Neural cell (in vitro differentiated cells): ENCODE results near the gene GRIP1. TPM values are rescaled to one million over a fixed set of nuclear protein-coding genes. Genes with fewer than 3 reads are reported as not detected.

ENCODE experiments used
- H2AFZ ChIP-seq: fragments of 200-600, 300-800 bp; sonication (generic), shearing (Covaris generic); 2 replicates; pipeline ENCODE4 v1.6.0; 2014; ENCODE audit warnings: low read depth, mild to moderate bottlenecking, antibody characterized with exemption, low read length, moderate library complexity
- H3F3A ChIP-seq: fragments of 200-600 bp; shearing (Covaris generic); 2 replicates; pipeline ENCODE4 v1.6.1; 2016; ENCODE audit warnings: mild to moderate bottlenecking, moderate library complexity, mixed read lengths, antibody characterized with exemption, low read length; ENCODE audit not compliant: insufficient read depth, poor library complexity, severe bottlenecking
- H3K27ac ChIP-seq: fragments of 200-600, 300-800 bp; sonication (generic), shearing (Covaris generic); 2 replicates; pipeline ENCODE4 v1.5.1; 2014; ENCODE audit warnings: mild to moderate bottlenecking, low read length, moderate library complexity
- H3K27me3 ChIP-seq: fragments of 300-800, 200-600 bp; sonication (generic), shearing (Covaris generic); 2 replicates; pipeline ENCODE4 v1.6.0; 2014; ENCODE audit warnings: mild to moderate bottlenecking, low read depth, low read length, moderate library complexity; ENCODE audit not compliant: insufficient read depth
- H3K36me3 ChIP-seq: fragments of 300-800, 200-600 bp; sonication (generic), shearing (Covaris generic); 2 replicates; pipeline ENCODE4 v1.5.1; 2014; ENCODE audit warnings: mild to moderate bottlenecking, antibody characterized with exemption, low read length, moderate library complexity; ENCODE audit not compliant: insufficient read depth
- H3K4me2 ChIP-seq: fragments of 300-800, 200-600 bp; sonication (generic), shearing (Covaris generic); 2 replicates; pipeline ENCODE4 v1.6.0; 2014; ENCODE audit warnings: mild to moderate bottlenecking, low read length
- H3K4me3 ChIP-seq: fragments of 300-800, 200-600 bp; sonication (generic), shearing (Covaris generic); 2 replicates; pipeline ENCODE4 v1.5.1; 2014; ENCODE audit warnings: mild to moderate bottlenecking, low read length, moderate library complexity
- H3K79me2 ChIP-seq: fragments of 200-600 bp; shearing (Covaris generic); replicated peaks from 2 replicates; pipeline ENCODE4 v1.6.0; 2014; ENCODE audit warnings: mild to moderate bottlenecking, low read length, moderate library complexity; ENCODE audit not compliant: insufficient read depth
- H3K9ac ChIP-seq: fragments of 300-800, 200-600 bp; sonication (generic), shearing (Covaris generic); 2 replicates; pipeline ENCODE4 v1.6.1; 2016; ENCODE audit warnings: mild to moderate bottlenecking, low read length, mixed read lengths
- H3K9me2 ChIP-seq: fragments of 200-600 bp; shearing (Covaris generic); 2 replicates; pipeline ENCODE4 v1.6.1; 2016; ENCODE audit warnings: mild to moderate bottlenecking, low read length, mixed read lengths; ENCODE audit not compliant: insufficient read depth
- H3K9me3 ChIP-seq: fragments of 200-600, 300-800 bp; sonication (generic), shearing (Covaris generic); 2 replicates; pipeline ENCODE4 v1.6.1; 2016; ENCODE audit warnings: mild to moderate bottlenecking, mixed run types, low read length, moderate library complexity, mixed read lengths
- H4K20me1 ChIP-seq: fragments of 200-600 bp; shearing (Covaris generic); 2 replicates; pipeline ENCODE4 v1.6.1; 2016; ENCODE audit warnings: mild to moderate bottlenecking, mixed run types; ENCODE audit not compliant: insufficient read depth
- EP300 ChIP-seq: fragments of 450-650 bp; conservative IDR thresholded peaks from 2 replicates; pipeline ENCODE4 v1.6.1; 2014; ENCODE audit warnings: antibody characterized with exemption, mild to moderate bottlenecking, moderate library complexity; ENCODE audit not compliant: poor library complexity, severe bottlenecking
- EZH2 ChIP-seq: fragments of 200-600, 300-800 bp; shearing (Covaris generic), sonication (generic); IDR thresholded peaks from 2 replicates; pipeline ENCODE4 v1.6.1; 2014; ENCODE audit warnings: antibody characterized with exemption, low read length, borderline replicate concordance, mild to moderate bottlenecking; ENCODE audit not compliant: insufficient read depth, poor library complexity, severe bottlenecking
- MXI1 ChIP-seq: fragments of 450-650 bp; conservative IDR thresholded peaks from 2 replicates; pipeline ENCODE4 v1.6.1; 2014; ENCODE audit warnings: antibody characterized with exemption, mild to moderate bottlenecking; ENCODE audit not compliant: poor library complexity, severe bottlenecking
- POLR2AphosphoS5 ChIP-seq: IDR thresholded peaks from 2 replicates; pipeline ENCODE4 v1.6.1; 2012
- RAD21 ChIP-seq: fragments of 450-650 bp; conservative IDR thresholded peaks from 2 replicates; pipeline ENCODE4 v1.6.1; 2014; ENCODE audit warnings: antibody characterized with exemption, mild to moderate bottlenecking, moderate library complexity
- SMC3 ChIP-seq: fragments of 450-650 bp; conservative IDR thresholded peaks from 2 replicates; pipeline ENCODE4 v1.6.1; 2014; ENCODE audit warnings: antibody characterized with exemption, mild to moderate bottlenecking, moderate library complexity; ENCODE audit not compliant: poor library complexity
- TAF1 ChIP-seq: IDR thresholded peaks from 2 replicates; pipeline ENCODE4 v1.6.1; 2012; ENCODE audit warnings: low read depth
- polyA plus RNA-seq: library from polyadenylated mRNA; depleted of rRNA; stranded (reverse); fragments of >200 nt; gene quantifications from 2 replicates; pipeline ENCODE4 v1.2.3, GENCODE V29; 2014
- TF ChIP-seq, protein P1 (sequence below): fragments of 450-650 bp; IDR thresholded peaks from 2 replicates; pipeline ENCODE4 v1.5.1; 2014; ENCODE audit warnings: antibody characterized with exemption, mild to moderate bottlenecking, moderate library complexity; ENCODE audit not compliant: poor library complexity, severe bottlenecking
- TF ChIP-seq, protein P2 (sequence below): IDR thresholded peaks from 2 replicates; pipeline ENCODE4 v1.6.1; 2012; ENCODE audit warnings: borderline replicate concordance

Gene GRIP1
- polyA plus RNA-seq, 1 donor from 2014 or later: 41.1 TPM

DNA sequence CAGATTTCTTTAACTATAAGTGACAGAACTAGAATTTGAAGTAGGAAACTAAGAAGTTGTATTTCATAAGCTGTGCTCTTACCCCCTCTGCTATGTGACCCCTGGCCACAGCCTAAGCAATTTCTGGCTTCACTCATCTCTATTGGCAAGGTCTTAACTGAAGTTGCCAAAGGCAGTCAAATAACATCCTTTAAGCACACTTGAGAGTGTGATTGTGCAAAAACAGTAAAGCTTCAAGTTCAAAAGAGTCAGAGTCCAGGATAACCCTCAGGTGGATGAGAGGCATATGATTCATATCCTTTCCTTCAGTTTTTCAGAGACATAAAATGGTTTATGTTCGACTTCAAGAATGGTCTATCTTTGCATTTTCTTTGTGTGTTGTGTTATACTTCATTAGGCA is 45.2 kb downstream of the GRIP1 start:
- Histone ChIP-seq H2AFZ (no peak overlapping the region), H4K20me1 (no peaks in the 10 kb centered on the region)
- TF ChIP-seq POLR2AphosphoS5: no peak

DNA sequence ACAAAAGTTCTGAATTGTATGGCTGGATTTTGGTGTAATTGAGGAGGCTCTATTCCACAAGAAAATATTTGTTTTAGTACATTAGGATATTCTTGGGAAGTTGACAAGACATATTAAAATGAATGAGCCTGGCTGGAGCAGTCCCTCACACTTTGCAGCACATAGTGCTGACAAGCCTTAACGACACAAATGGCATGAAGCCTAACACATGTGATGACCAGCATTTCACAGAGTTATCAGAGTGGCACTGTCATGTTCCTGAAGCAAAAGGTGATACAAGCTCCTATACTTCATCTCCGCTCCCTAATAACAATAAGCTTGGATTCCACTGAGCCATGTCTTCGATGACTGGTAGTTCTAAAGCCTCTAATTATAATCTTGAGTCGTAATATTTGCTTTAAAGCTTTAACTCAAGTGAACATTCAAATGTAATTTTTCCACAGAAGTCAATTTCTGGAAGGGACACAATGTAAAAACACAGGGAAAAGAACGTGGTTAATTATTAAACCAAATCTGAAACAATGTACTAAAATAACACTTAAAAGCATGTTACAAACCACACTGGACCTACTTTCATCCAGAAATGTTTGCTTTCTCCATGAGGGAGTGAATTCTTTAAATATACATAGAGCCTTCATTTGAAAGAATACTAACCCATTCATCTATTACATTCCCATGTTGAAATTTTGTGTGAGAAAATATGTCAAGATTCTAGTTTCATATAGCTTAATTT is 49.6 kb downstream of the GRIP1 start:
- peak overlapping the region; percentile 17 for H3K4me2 ChIP-seq
- no peaks in the 10 kb centered on the region for H3K9me3 ChIP-seq
- no peak overlapping the region for H3K4me3 ChIP-seq
- H3K27ac ChIP-seq: no peak overlapping the region
- no peaks in the 10 kb centered on the region for H3K79me2 ChIP-seq
- H3K9ac ChIP-seq: no peak overlapping the region
- TF ChIP-seq RAD21 (no peak), TAF1 (no peak), POLR2AphosphoS5 (peak; percentile 11)
- TF ChIP-seq, protein P1, sequence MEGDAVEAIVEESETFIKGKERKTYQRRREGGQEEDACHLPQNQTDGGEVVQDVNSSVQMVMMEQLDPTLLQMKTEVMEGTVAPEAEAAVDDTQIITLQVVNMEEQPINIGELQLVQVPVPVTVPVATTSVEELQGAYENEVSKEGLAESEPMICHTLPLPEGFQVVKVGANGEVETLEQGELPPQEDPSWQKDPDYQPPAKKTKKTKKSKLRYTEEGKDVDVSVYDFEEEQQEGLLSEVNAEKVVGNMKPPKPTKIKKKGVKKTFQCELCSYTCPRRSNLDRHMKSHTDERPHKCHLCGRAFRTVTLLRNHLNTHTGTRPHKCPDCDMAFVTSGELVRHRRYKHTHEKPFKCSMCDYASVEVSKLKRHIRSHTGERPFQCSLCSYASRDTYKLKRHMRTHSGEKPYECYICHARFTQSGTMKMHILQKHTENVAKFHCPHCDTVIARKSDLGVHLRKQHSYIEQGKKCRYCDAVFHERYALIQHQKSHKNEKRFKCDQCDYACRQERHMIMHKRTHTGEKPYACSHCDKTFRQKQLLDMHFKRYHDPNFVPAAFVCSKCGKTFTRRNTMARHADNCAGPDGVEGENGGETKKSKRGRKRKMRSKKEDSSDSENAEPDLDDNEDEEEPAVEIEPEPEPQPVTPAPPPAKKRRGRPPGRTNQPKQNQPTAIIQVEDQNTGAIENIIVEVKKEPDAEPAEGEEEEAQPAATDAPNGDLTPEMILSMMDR: no peak
- H3K9me2 ChIP-seq: no peaks in the 10 kb centered on the region
- H2AFZ ChIP-seq: no peak overlapping the region
- H4K20me1 ChIP-seq: no peaks in the 10 kb centered on the region
- H3F3A ChIP-seq: no peaks in the 10 kb centered on the region
- no peaks in the 10 kb centered on the region for H3K36me3 ChIP-seq
- H3K27me3 ChIP-seq: no peaks in the 10 kb centered on the region

More for the DNA sequence above, 45.2 kb downstream of the GRIP1 start:
- H3K4me3 ChIP-seq: no peak overlapping the region
- H3K27ac ChIP-seq: no peak overlapping the region
- H3F3A ChIP-seq: no peaks in the 10 kb centered on the region
- H3K9ac ChIP-seq: no peak overlapping the region
- no peak overlapping the region for H3K4me2 ChIP-seq
- no peaks in the 10 kb centered on the region for H3K36me3 ChIP-seq
- H3K9me3 ChIP-seq: no peaks in the 10 kb centered on the region
- no peaks in the 10 kb centered on the region for H3K9me2 ChIP-seq
- H3K79me2 ChIP-seq: no peaks in the 10 kb centered on the region
- H3K27me3 ChIP-seq: no peaks in the 10 kb centered on the region

DNA sequence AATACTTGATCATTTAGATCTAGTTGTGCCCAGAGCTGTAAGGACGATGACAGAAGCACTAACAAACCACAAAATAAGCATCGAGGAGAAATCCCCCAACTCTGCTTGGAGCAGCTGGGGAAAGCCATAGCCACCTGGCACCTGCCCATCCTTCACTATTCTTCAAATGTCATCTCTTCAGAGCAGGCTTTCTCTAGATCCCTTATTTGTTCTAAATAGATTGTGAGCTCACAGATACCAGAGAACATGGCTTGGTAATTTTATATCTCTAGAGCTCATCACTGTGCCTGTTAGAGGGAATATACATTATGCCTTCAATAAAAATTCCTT is 50.9 kb downstream of the GRIP1 start:
- H2AFZ ChIP-seq: no peak overlapping the region
- no peak for TF ChIP-seq TAF1
- no peak for TF ChIP-seq EZH2
- TF ChIP-seq RAD21: no peak
- TF ChIP-seq MXI1: no peak
- no peak for TF ChIP-seq SMC3
- TF ChIP-seq, protein P2, sequence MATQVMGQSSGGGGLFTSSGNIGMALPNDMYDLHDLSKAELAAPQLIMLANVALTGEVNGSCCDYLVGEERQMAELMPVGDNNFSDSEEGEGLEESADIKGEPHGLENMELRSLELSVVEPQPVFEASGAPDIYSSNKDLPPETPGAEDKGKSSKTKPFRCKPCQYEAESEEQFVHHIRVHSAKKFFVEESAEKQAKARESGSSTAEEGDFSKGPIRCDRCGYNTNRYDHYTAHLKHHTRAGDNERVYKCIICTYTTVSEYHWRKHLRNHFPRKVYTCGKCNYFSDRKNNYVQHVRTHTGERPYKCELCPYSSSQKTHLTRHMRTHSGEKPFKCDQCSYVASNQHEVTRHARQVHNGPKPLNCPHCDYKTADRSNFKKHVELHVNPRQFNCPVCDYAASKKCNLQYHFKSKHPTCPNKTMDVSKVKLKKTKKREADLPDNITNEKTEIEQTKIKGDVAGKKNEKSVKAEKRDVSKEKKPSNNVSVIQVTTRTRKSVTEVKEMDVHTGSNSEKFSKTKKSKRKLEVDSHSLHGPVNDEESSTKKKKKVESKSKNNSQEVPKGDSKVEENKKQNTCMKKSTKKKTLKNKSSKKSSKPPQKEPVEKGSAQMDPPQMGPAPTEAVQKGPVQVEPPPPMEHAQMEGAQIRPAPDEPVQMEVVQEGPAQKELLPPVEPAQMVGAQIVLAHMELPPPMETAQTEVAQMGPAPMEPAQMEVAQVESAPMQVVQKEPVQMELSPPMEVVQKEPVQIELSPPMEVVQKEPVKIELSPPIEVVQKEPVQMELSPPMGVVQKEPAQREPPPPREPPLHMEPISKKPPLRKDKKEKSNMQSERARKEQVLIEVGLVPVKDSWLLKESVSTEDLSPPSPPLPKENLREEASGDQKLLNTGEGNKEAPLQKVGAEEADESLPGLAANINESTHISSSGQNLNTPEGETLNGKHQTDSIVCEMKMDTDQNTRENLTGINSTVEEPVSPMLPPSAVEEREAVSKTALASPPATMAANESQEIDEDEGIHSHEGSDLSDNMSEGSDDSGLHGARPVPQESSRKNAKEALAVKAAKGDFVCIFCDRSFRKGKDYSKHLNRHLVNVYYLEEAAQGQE: no peak
- TF ChIP-seq, protein P1: no peak
- TF ChIP-seq EP300: no peak
- no peak for TF ChIP-seq POLR2AphosphoS5
- H3K79me2 ChIP-seq: no peaks in the 10 kb centered on the region
- H3K9me2 ChIP-seq: no peaks in the 10 kb centered on the region
- no peaks in the 10 kb centered on the region for H4K20me1 ChIP-seq
- no peaks in the 10 kb centered on the region for H3K9me3 ChIP-seq
- H3K4me2 ChIP-seq: peak overlapping the region; percentile 57
- H3F3A ChIP-seq: no peaks in the 10 kb centered on the region
- H3K36me3 ChIP-seq: no peaks in the 10 kb centered on the region
- peak overlapping the region; percentile 40 for H3K4me3 ChIP-seq
- H3K27ac ChIP-seq: peak overlapping the region; percentile 69
- peak overlapping the region; percentile 33 for H3K9ac ChIP-seq
- no peaks in the 10 kb centered on the region for H3K27me3 ChIP-seq
